K562 (cell line): Measurements from ENCODE around the gene TMEM270. TPM values are rescaled to one million over a fixed set of nuclear protein-coding genes. Genes with fewer than 3 reads are reported as not detected.

Source experiments
- CHD2 ChIP-seq: IDR thresholded peaks from 2 replicates; pipeline ENCODE4 v1.6.1; 2011; ENCODE audit warnings: low read depth, low read length
- CHD4 ChIP-seq: fragments of 200-600 bp; sonication (generic); IDR thresholded peaks from 3 replicates; pipeline ENCODE4 v1.6.1; 2012; ENCODE audit warnings: low read depth, mild to moderate bottlenecking, mixed read lengths, low read length, inconsistent platforms; ENCODE audit not compliant: insufficient read depth, insufficient replicate concordance, poor library complexity, severe bottlenecking
- DACH1 ChIP-seq: fragments of 450-650 bp; IDR thresholded peaks from 2 replicates; pipeline ENCODE4 v1.6.1; 2018; ENCODE audit not compliant: partially characterized antibody
- DDX20 ChIP-seq: fragments of 450-650 bp; IDR thresholded peaks from 2 replicates; pipeline ENCODE4 v1.6.1; 2016; ENCODE audit warnings: missing genetic modification characterization, low read depth, mild to moderate bottlenecking, missing compliant biosample characterization, moderate library complexity
- GATAD2B ChIP-seq: fragments of 450-650 bp; IDR thresholded peaks from 2 replicates; pipeline ENCODE4 v1.6.1; 2017; ENCODE audit warnings: mild to moderate bottlenecking, borderline replicate concordance
- MCM3 ChIP-seq: fragments of 450-650 bp; IDR thresholded peaks from 2 replicates; pipeline ENCODE4 v1.6.1; 2016
- MIER1 ChIP-seq: fragments of 450-650 bp; IDR thresholded peaks from 2 replicates; pipeline ENCODE4 v1.6.1; 2016; ENCODE audit warnings: antibody characterized with exemption, mild to moderate bottlenecking, low read depth
- PTRF ChIP-seq: fragments of 450-650 bp; IDR thresholded peaks from 2 replicates; pipeline ENCODE4 v1.6.1; 2016; ENCODE audit warnings: mild to moderate bottlenecking, missing genetic modification characterization, missing compliant biosample characterization
- SMC3 ChIP-seq: conservative IDR thresholded peaks from 2 replicates; pipeline ENCODE4 v1.6.1; 2011; ENCODE audit warnings: low read depth, low read length, improper control_type of control experiment; ENCODE audit not compliant: insufficient read depth
- TEAD1 ChIP-seq, 2 experiments: fragments of 450-650 bp in 1 of 2; sonication (generic) in 1 of 2; formaldehyde crosslinking; IDR thresholded peaks; 2 replicates each; pipeline versions ENCODE4 v1.4.0 to v1.8.0; 2020 to 2022; ENCODE audit warnings: mild to moderate bottlenecking in 2 of 2, missing genetic modification reagents in 1 of 2
- ZNF224 ChIP-seq: sonication (generic); formaldehyde crosslinking; IDR thresholded peaks from 2 replicates; pipeline ENCODE4 v1.8.0; 2022; ENCODE audit warnings: mild to moderate bottlenecking, missing genetic modification reagents
- ZNF436 ChIP-seq: fragments of 250-450, 450-650 bp; sonication (Bioruptor Pico); formaldehyde crosslinking; IDR thresholded peaks from 2 replicates; pipeline ENCODE4 v1.7.0; 2020; ENCODE audit warnings: mild to moderate bottlenecking
- ZNF445 ChIP-seq: fragments of 250-450 bp; sonication (Bioruptor Pico); IDR thresholded peaks from 2 replicates; pipeline ENCODE4 v1.4.0; 2020; ENCODE audit warnings: low read depth, mild to moderate bottlenecking, moderate library complexity
- ZNF785 ChIP-seq: fragments of 250-450 bp; sonication (Bioruptor Pico); IDR thresholded peaks from 2 replicates; pipeline ENCODE4 v1.4.0; 2020; ENCODE audit warnings: mild to moderate bottlenecking
- polyA plus RNA-seq, 8 experiments: library from polyadenylated mRNA; depleted of rRNA in 4 of 8; stranded (reverse) in 5 of 8; unstranded in 3 of 8; fragments of >200 nt; fragmentation: Nextera tagmentation in 2 of 8; fragmentation: Illumina TruSeq in 1 of 8; extraction: Ambion mirVana in 2 of 8; extraction: Trizol in 1 of 8; gene quantifications; 2 replicates each; pipeline versions ENCODE4 v1.2.1 to v1.2.3, GENCODE V29; 2011 to 2014; ENCODE audit warnings: inconsistent platforms in 1 of 8, missing spikeins in 1 of 8
- total RNA-seq, 7 experiments: library from RNA; depleted of rRNA in 6 of 7; stranded (reverse); fragments of >200 nt in 6 of 7; fragmentation: Illumina TruSeq in 2 of 7; extraction: Trizol in 2 of 7; gene quantifications; 2 replicates each; pipeline versions ENCODE4 v1.2.1 to v1.2.3, GENCODE V29; 2011 to 2021; ENCODE audit warnings: low replicate concordance in 1 of 7
- TF ChIP-seq, protein P1 (sequence below), 2 experiments: fragments of 450-650 bp; formaldehyde crosslinking in 1 of 2; IDR thresholded peaks; 2 replicates each; pipeline versions ENCODE4 v1.4.0 to v1.6.1; 2014 to 2020; ENCODE audit warnings: mild to moderate bottlenecking in 2 of 2, borderline replicate concordance in 1 of 2, low read depth in 1 of 2
- TF ChIP-seq, protein P2 (sequence below): sonication (generic); formaldehyde crosslinking; IDR thresholded peaks from 2 replicates; pipeline ENCODE4 v1.9.0; 2022; ENCODE audit warnings: mild to moderate bottlenecking, missing genetic modification reagents
- TF ChIP-seq, protein P3 (sequence below): fragments of 450-650 bp; formaldehyde crosslinking; conservative IDR thresholded peaks from 2 replicates; pipeline ENCODE4 v1.4.0; 2022; ENCODE audit warnings: mild to moderate bottlenecking, missing genetic modification characterization

Gene TMEM270
- total and polyA plus RNA-seq, 9 of the 15 experiments (the other 6 are each of a cell fraction or from before 2014, with no cell fraction given), result not detected

GRCh38 chr7:73885975-73886798 lies 25.2 kb downstream of the TMEM270 start (continued):
- TF ChIP-seq, protein P1, sequence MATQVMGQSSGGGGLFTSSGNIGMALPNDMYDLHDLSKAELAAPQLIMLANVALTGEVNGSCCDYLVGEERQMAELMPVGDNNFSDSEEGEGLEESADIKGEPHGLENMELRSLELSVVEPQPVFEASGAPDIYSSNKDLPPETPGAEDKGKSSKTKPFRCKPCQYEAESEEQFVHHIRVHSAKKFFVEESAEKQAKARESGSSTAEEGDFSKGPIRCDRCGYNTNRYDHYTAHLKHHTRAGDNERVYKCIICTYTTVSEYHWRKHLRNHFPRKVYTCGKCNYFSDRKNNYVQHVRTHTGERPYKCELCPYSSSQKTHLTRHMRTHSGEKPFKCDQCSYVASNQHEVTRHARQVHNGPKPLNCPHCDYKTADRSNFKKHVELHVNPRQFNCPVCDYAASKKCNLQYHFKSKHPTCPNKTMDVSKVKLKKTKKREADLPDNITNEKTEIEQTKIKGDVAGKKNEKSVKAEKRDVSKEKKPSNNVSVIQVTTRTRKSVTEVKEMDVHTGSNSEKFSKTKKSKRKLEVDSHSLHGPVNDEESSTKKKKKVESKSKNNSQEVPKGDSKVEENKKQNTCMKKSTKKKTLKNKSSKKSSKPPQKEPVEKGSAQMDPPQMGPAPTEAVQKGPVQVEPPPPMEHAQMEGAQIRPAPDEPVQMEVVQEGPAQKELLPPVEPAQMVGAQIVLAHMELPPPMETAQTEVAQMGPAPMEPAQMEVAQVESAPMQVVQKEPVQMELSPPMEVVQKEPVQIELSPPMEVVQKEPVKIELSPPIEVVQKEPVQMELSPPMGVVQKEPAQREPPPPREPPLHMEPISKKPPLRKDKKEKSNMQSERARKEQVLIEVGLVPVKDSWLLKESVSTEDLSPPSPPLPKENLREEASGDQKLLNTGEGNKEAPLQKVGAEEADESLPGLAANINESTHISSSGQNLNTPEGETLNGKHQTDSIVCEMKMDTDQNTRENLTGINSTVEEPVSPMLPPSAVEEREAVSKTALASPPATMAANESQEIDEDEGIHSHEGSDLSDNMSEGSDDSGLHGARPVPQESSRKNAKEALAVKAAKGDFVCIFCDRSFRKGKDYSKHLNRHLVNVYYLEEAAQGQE (IDR thresholded peaks at IDR 0.05; ENCODE audit: borderline replicate concordance), result peak; percentile 47; the same call in 1 of the 2 replicates
- TF ChIP-seq, protein P1 (CRISPR knock-in tag; IDR thresholded peaks at IDR 0.05; ENCODE audit: low read depth), result no peak
- TF ChIP-seq SMC3, result no peak
- peak; percentile 95 for TF ChIP-seq DACH1
- peak in 1 of 2 experiments; percentile 96; a peak in 2 of 4 replicates for TF ChIP-seq TEAD1 (CRISPR knock-in tag; IDR thresholded peaks at IDR 0.05)
- TF ChIP-seq, protein P2, sequence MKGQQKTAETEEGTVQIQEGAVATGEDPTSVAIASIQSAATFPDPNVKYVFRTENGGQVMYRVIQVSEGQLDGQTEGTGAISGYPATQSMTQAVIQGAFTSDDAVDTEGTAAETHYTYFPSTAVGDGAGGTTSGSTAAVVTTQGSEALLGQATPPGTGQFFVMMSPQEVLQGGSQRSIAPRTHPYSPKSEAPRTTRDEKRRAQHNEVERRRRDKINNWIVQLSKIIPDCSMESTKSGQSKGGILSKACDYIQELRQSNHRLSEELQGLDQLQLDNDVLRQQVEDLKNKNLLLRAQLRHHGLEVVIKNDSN (CRISPR knock-in tag), result no peak
- TF ChIP-seq ZNF445 (CRISPR knock-in tag), result peak; percentile 85; the same call in 1 of the 2 replicates
- no peak for TF ChIP-seq PTRF (tag)
- TF ChIP-seq ZNF436 (CRISPR knock-in tag), result no peak
- TF ChIP-seq, protein P3, sequence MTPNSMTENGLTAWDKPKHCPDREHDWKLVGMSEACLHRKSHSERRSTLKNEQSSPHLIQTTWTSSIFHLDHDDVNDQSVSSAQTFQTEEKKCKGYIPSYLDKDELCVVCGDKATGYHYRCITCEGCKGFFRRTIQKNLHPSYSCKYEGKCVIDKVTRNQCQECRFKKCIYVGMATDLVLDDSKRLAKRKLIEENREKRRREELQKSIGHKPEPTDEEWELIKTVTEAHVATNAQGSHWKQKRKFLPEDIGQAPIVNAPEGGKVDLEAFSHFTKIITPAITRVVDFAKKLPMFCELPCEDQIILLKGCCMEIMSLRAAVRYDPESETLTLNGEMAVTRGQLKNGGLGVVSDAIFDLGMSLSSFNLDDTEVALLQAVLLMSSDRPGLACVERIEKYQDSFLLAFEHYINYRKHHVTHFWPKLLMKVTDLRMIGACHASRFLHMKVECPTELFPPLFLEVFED (CRISPR knock-in tag), result peak; percentile 98
- no peak for TF ChIP-seq MCM3
- TF ChIP-seq CHD4, result no peak
- 0 out of 2 replicates have a peak, but pooled peaks have one; percentile 10 for TF ChIP-seq CHD2
- TF ChIP-seq DDX20 (tag), result peak; percentile 77
- peak; percentile 98 for TF ChIP-seq GATAD2B
- no peak for TF ChIP-seq ZNF785
- peak; percentile 37; the same call in 1 of the 2 replicates for TF ChIP-seq MIER1
- TF ChIP-seq ZNF224 (CRISPR knock-in tag), result no peak
